Measurements from ENCODE around the gene ADPRS. TPM values are rescaled to one million over a fixed set of nuclear protein-coding genes. Genes with fewer than 3 reads are reported as not detected.
A peak's percentile ranks its signal among the peaks of the same experiment; 100 is the strongest.

ADPRS gene
- total RNA-seq, 1 donor from 2014 or later, result 28.1 TPM

DNA sequence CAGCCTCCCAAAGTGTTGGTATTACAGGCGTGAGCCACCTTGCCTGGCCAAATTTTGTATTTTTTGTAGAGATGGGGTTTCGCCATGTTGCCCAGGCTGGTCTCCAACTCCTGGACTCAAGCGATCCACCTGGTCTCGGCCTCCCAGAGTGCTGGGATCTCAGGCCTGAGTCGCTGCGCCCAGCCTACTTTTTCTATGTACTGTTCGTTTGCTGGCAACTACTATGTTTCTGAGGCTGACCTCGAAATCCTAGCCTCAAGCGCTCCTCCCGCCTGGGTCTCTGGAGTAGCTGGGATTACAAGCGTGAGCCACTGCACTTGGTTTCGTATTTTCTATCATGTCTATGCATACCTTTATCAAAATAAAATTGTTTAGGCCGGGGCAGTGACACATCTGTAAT lies 5.5 kb upstream of the ADPRS start:
- Mint-ChIP-seq H3K27me3 (ENCODE audit: insufficient read depth, low read depth) (peaks cover 6% of the 10 kb centered on the region), H3K4me3 (peak overlapping the region; percentile 87), H3K27ac (no peak overlapping the region), H3K9me3 (peaks cover 2% of the 10 kb centered on the region), H3K4me1 (peaks cover 39% of the 10 kb centered on the region), H3K36me3 (peaks cover 8% of the 10 kb centered on the region)
- Histone ChIP-seq H3K36me3 (no peaks in the 10 kb centered on the region), H3K4me2 (no peak overlapping the region), H3K27me3 (no peaks in the 10 kb centered on the region), H3K9me3 (ENCODE audit: low read depth) (no peaks in the 10 kb centered on the region), H3K27ac (no peak overlapping the region), H3F3A (ENCODE audit: low read depth) (peaks cover 13% of the 10 kb centered on the region), H3K4me1 (peaks cover 9% of the 10 kb centered on the region), H4K20me1 (ENCODE audit: low read depth) (no peaks in the 10 kb centered on the region), H3K79me2 (ENCODE audit: low read depth) (no peaks in the 10 kb centered on the region), H3K9ac (no peak overlapping the region), H3K4me3 (peak overlapping the region; percentile 83), H2AFZ (replicated peaks) (peak overlapping the region; percentile 87)
- TF ChIP-seq EZH2phosphoT487 (IDR thresholded peaks at IDR 0.05), result no peak
- no peak for TF ChIP-seq EZH2 (IDR thresholded peaks at IDR 0.05)
- TF ChIP-seq, protein P1, sequence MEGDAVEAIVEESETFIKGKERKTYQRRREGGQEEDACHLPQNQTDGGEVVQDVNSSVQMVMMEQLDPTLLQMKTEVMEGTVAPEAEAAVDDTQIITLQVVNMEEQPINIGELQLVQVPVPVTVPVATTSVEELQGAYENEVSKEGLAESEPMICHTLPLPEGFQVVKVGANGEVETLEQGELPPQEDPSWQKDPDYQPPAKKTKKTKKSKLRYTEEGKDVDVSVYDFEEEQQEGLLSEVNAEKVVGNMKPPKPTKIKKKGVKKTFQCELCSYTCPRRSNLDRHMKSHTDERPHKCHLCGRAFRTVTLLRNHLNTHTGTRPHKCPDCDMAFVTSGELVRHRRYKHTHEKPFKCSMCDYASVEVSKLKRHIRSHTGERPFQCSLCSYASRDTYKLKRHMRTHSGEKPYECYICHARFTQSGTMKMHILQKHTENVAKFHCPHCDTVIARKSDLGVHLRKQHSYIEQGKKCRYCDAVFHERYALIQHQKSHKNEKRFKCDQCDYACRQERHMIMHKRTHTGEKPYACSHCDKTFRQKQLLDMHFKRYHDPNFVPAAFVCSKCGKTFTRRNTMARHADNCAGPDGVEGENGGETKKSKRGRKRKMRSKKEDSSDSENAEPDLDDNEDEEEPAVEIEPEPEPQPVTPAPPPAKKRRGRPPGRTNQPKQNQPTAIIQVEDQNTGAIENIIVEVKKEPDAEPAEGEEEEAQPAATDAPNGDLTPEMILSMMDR (IDR thresholded peaks at IDR 0.05), result no peak
- no peak for DNase-seq (ENCODE audit: low spot score)

DNA sequence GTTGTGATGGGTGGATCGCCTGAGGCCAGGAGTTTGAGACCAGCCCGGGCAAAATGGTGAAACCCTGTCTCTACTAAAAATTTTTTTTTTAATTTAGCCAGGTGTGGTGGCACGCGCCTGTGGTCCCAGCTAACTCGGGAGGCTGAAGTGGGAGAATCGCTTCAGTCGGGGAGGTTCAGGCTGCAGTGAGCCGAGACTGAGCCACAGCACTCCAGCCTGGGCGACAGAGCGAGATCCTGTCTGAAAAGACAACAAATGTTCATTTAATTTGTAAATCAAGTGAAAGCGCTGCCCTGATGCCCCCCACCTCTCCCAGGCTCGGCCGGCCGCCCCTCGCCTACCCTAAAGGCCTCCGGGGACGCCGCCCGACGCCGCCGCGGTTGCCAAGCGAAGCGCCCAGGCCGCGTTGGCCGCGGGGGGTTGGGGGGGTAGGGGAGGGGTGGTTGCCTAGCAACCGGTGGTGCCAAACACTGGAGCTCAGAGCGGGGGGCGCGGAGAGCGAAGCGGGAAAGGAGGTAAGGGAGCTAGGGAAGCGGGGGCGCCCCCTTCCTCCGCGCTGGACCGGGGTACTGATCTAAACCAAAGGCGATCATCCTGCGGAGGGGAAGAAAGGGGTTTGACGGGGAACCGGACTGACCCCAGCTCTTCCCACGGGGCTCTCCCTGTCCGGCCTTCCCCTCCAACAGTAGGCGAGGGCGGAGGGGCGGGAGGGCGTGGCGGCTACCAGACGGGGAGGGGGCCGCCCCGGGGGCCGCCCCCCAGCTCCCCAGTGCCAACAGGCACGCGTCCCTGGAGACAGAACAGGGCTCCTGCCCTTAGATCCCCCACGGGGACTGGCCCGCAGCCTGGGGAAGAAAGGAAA lies 4.8 kb upstream of the ADPRS start, which contains the start of gene TEKT2:
TEKT2 (plus strand) TSS at position 460 of the 862 bp plus-strand sequence. CDS start 828 bp downstream, outside the sequence.
- Histone ChIP-seq H3K9me3 (ENCODE audit: low read depth) (no peaks in the 10 kb centered on the region), H3K4me1 (peaks cover 9% of the 10 kb centered on the region), H4K20me1 (ENCODE audit: low read depth) (no peaks in the 10 kb centered on the region), H2AFZ (replicated peaks) (peak within 1 kb of the TSS; percentile 87), H3K9ac (peak within 1 kb of the TSS; percentile 27), H3K79me2 (ENCODE audit: low read depth) (peaks cover under 1% of the 10 kb centered on the region), H3K27ac (no peak within 1 kb of the TSS), H3K27me3 (no peaks in the 10 kb centered on the region), H3F3A (ENCODE audit: low read depth) (peaks cover 13% of the 10 kb centered on the region), H3K36me3 (no peaks in the 10 kb centered on the region), H3K4me3 (peak within 1 kb of the TSS; percentile 83), H3K4me2 (peak within 1 kb of the TSS; percentile 97)
- Mint-ChIP-seq H3K4me1 (peaks cover 39% of the 10 kb centered on the region), H3K36me3 (peaks cover 8% of the 10 kb centered on the region), H3K9me3 (peaks cover 2% of the 10 kb centered on the region), H3K27ac (peak within 1 kb of the TSS; percentile 91), H3K27me3 (ENCODE audit: insufficient read depth, low read depth) (peaks cover 6% of the 10 kb centered on the region), H3K4me3 (peak within 1 kb of the TSS; percentile 87)
- DNase-seq (ENCODE audit: low spot score), result peak; percentile 96
- TF ChIP-seq, protein P1 (IDR thresholded peaks at IDR 0.05), result peak; percentile 5
- TF ChIP-seq EZH2phosphoT487 (IDR thresholded peaks at IDR 0.05), result no peak

DNA sequence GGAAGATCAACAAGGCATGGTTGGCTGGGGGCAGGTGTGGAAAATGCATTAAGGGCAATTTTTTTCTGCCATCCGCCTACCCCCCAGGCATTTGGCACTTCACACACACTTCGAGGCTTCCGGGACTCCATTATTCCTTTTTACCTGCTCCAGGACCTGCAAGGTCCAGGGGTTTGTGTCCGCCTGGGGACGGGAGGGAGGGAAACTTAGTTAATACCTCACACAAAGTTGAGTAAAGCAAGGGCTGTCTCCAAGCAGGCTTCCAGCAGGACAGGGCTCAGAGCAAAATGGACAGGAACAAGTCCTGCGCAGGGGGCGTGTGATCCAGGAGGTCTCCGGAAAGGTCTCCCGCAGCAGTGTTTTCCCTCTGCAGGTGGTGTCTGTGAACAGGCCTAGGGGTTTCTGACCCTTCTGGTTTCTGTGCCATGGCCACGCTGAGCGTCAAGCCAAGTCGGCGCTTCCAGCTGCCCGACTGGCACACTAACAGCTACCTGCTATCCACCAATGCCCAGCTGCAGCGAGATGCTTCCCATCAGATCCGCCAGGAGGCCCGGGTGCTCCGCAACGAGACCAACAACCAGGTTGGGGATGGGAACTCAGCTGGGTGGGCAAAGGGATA lies 4.1 kb upstream of the ADPRS start:
- Histone ChIP-seq H3K9ac (peak overlapping the region; percentile 27), H3K4me1 (peaks cover 10% of the 10 kb centered on the region)
- DNase-seq (ENCODE audit: low spot score), result peak; percentile 46

More for the DNA sequence above, 4.1 kb upstream of the ADPRS start:
- Histone ChIP-seq H3K79me2 (ENCODE audit: low read depth) (peaks cover 8% of the 10 kb centered on the region), H2AFZ (replicated peaks) (peak overlapping the region; percentile 87), H4K20me1 (ENCODE audit: low read depth) (peaks cover 5% of the 10 kb centered on the region), H3K27ac (no peak overlapping the region), H3K4me3 (peak overlapping the region; percentile 83), H3F3A (ENCODE audit: low read depth) (peaks cover 13% of the 10 kb centered on the region), H3K9me3 (ENCODE audit: low read depth) (no peaks in the 10 kb centered on the region), H3K27me3 (no peaks in the 10 kb centered on the region), H3K36me3 (no peaks in the 10 kb centered on the region), H3K4me2 (peak overlapping the region; percentile 97)
- Mint-ChIP-seq H3K9me3 (peaks cover 2% of the 10 kb centered on the region), H3K27ac (peak overlapping the region; percentile 91), H3K4me3 (peak overlapping the region; percentile 87), H3K27me3 (ENCODE audit: insufficient read depth, low read depth) (peaks cover 8% of the 10 kb centered on the region), H3K36me3 (peaks cover 10% of the 10 kb centered on the region), H3K4me1 (peaks cover 44% of the 10 kb centered on the region)
- no peak for TF ChIP-seq EZH2phosphoT487 (IDR thresholded peaks at IDR 0.05)
- TF ChIP-seq, protein P1 (IDR thresholded peaks at IDR 0.05), result no peak
- no peak for TF ChIP-seq EZH2 (IDR thresholded peaks at IDR 0.05)
